Esophagus muscularis mucosa (tissue), 4 donors: ENCODE measurements around the gene SCO2. TPM values are rescaled to one million over a fixed set of nuclear protein-coding genes. Genes with fewer than 3 reads are reported as not detected.
A peak's percentile ranks its signal among the peaks of the same experiment; 100 is the strongest.

Experiments used
- DNase-seq: peaks from one replicate; pipeline ENCODE4 v3.0.0-alpha.2; 2017; ENCODE audit errors: extremely low spot score
- H3K27ac ChIP-seq, 4 donors: fragments of 200-600 bp; sonication (generic); replicated peaks in 1 of 4; 1 replicate in 3 of 4; 2 replicates in 1 of 4; pipeline ENCODE4 v1.5.1; 2016 to 2019; ENCODE audit warnings: mild to moderate bottlenecking in 1 of 4
- H3K27me3 ChIP-seq, 4 donors: fragments of 200-600 bp; sonication (generic); one replicate each; pipeline versions ENCODE4 v1.5.1 to v1.6.0; 2016 to 2019
- H3K36me3 ChIP-seq, 4 donors: fragments of 200-600 bp; sonication (generic); one replicate each; pipeline ENCODE4 v1.5.1; 2016 to 2019
- H3K4me1 ChIP-seq, 4 donors: fragments of 200-600 bp; sonication (generic); one replicate each; pipeline ENCODE4 v1.5.1; 2016 to 2019
- H3K4me3 ChIP-seq, 4 donors: fragments of 200-600 bp; sonication (generic); 1 replicate in 2 of 4; 2 replicates in 2 of 4; pipeline ENCODE4 v1.5.1; 2016 to 2019; ENCODE audit warnings: mild to moderate bottlenecking in 4 of 4, moderate library complexity in 1 of 4
- H3K9me3 ChIP-seq, 4 donors: fragments of 200-600 bp; sonication (generic); 1 replicate in 3 of 4; 2 replicates in 1 of 4; pipeline ENCODE4 v1.5.1; 2016 to 2019
- EP300 ChIP-seq: sonication (generic); formaldehyde crosslinking; IDR thresholded peaks from one replicate; pipeline ENCODE4 v1.6.1; 2017; ENCODE audit warnings: antibody characterized with exemption
- POLR2A ChIP-seq: fragments of 450-650 bp; IDR thresholded peaks from one replicate; pipeline ENCODE4 v1.6.1; 2017; ENCODE audit warnings: antibody characterized with exemption, moderate library complexity, mild to moderate bottlenecking, low read depth
- POLR2AphosphoS5 ChIP-seq, 2 donors: sonication (generic); formaldehyde crosslinking; IDR thresholded peaks; one replicate each; pipeline ENCODE4 v1.6.1; 2017; ENCODE audit warnings: antibody characterized with exemption in 2 of 2
- WGBS: methylation state at CpG from one replicate; pipeline ENCODE4 v1.1.5; 2018; 5-methylcytosine and 5-hydroxymethylcytosine counted together
- intact Hi-C: fragments of 100-400 bp; cut with DNase I; formaldehyde crosslinking; loops from one replicate; pipeline ENCODE4 v1.15.1; 2023
- total RNA-seq, 4 donors: library from RNA; depleted of rRNA; stranded (reverse); fragments of >200 nt; gene quantifications; one replicate each; pipeline versions ENCODE4 v1.1.0 to v1.2.1, GENCODE V29; 2016
- TF ChIP-seq, protein P1 (sequence below), 3 experiments: fragments of 200-600 bp in 2 of 3; fragments of 450-650 bp in 1 of 3; sonication (generic) in 2 of 3; IDR thresholded peaks; one replicate each; pipeline ENCODE4 v1.5.1; 2017 to 2019; ENCODE audit warnings: antibody characterized with exemption in 3 of 3, mild to moderate bottlenecking in 2 of 3, moderate library complexity in 1 of 3

The SCO2 gene
- total RNA-seq, 4 donors from 2014 or later: 3.1 to 5.1 TPM; not detected in 2

DNA sequence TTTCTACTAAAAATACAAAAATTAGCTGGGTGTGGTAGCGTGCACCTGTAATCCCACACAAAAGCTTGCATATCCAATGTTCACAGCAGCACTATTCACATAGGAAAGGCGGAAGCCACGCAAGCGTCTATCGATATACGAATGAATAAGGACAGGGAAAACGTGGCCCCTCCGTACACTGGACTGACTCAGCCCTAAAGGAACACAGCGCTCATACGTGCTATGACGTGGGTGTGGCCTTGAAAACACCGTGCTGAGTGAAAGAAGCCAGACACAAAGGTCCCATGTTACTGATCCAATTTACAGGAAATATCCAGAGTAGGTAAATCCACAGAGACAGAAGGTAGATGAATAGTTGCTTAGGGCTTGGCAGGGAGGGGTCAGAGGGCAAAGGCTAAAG, 24.9 kb downstream of the SCO2 start:
- no peak overlapping the region for H3K4me3 ChIP-seq
- WGBS: 87% methylated on average over 12 of the region's 12 CpGs
- H3K36me3 ChIP-seq: peaks cover 25 to 35% (median 31%) of the 10 kb centered on the region in 4 donors
- H3K9me3 ChIP-seq: no peaks in the 10 kb centered on the region
- TF ChIP-seq POLR2A: no peak
- TF ChIP-seq EP300: no peak
- TF ChIP-seq, protein P1, sequence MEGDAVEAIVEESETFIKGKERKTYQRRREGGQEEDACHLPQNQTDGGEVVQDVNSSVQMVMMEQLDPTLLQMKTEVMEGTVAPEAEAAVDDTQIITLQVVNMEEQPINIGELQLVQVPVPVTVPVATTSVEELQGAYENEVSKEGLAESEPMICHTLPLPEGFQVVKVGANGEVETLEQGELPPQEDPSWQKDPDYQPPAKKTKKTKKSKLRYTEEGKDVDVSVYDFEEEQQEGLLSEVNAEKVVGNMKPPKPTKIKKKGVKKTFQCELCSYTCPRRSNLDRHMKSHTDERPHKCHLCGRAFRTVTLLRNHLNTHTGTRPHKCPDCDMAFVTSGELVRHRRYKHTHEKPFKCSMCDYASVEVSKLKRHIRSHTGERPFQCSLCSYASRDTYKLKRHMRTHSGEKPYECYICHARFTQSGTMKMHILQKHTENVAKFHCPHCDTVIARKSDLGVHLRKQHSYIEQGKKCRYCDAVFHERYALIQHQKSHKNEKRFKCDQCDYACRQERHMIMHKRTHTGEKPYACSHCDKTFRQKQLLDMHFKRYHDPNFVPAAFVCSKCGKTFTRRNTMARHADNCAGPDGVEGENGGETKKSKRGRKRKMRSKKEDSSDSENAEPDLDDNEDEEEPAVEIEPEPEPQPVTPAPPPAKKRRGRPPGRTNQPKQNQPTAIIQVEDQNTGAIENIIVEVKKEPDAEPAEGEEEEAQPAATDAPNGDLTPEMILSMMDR (IDR thresholded peaks at IDR 0.05): no peak
- no peak for TF ChIP-seq POLR2AphosphoS5 (IDR thresholded peaks at IDR 0.05)
- H3K4me1 ChIP-seq: peaks cover 0 to 11% (median 4%) of the 10 kb centered on the region in 4 donors
- H3K27me3 ChIP-seq: peaks cover 0 to 11% (median 0%) of the 10 kb centered on the region in 4 donors
- H3K27ac ChIP-seq: no peak overlapping the region
- no peak for DNase-seq
- intact Hi-C loops: no loop called here

GRCh38 chr22:50498322-50498890, 27.0 kb downstream of the SCO2 start:
- no peak for TF ChIP-seq EP300
- TF ChIP-seq POLR2AphosphoS5 (IDR thresholded peaks at IDR 0.05): no peak
- TF ChIP-seq, protein P1 (IDR thresholded peaks at IDR 0.05): peak in 2 of 3 experiments; percentile 36 to 62
- Histone ChIP-seq H3K36me3 (peaks cover 11 to 16% (median 14%) of the 10 kb centered on the region in 4 donors), H3K9me3 (no peaks in the 10 kb centered on the region), H3K4me1 (peaks cover 0 to 5% (median 0%) of the 10 kb centered on the region in 4 donors), H3K27me3 (peaks cover 0 to 11% (median 0%) of the 10 kb centered on the region in 4 donors), H3K4me3 (no peak overlapping the region), H3K27ac (no peak overlapping the region)
- 21% methylated on average over 13 of the region's 13 CpGs for WGBS
- intact Hi-C loops: no loop called here
- no peak for DNase-seq

GRCh38 chr22:50497093-50497492, 28.3 kb downstream of the SCO2 start:
- no peak overlapping the region for H3K4me3 ChIP-seq

DNA sequence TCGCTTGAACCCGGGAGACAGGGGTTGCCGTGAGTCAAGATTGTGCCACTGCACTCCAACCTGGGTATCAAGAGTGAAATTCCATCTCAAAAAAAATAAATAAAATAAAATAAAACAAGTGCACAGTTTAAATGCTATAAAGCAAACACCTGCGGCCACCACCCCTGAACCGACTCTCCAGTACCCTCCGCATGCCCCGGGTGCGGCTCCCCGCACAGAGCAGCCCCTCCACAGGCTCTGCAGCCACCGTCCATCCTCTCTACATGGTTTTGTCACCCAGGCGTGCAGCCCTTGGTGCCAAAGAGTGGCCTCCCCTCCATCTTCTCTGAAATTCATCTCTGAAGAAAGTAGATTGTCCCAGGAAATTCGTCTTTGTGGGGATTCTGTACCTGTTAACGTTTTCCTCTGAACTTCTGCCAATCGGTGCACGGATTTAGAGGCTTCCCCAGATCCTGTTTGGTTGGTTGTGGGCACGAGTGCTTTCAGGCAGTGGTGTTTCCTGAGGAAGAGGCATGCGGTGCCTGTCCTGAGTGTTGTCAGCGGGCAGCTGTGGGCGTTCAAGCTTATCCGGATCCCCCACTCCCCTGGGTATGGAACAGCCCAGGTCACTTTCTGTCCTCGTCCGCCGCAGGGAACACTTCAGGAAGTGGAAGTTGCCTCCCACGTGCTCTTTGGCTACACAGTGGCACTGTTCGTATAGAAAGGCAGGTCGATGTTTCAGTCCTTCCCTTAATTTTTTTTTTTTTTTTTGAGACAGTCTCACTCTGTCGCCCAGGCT, 34.7 kb downstream of the SCO2 start:
- TF ChIP-seq EP300 (no peak), POLR2A (no peak), POLR2AphosphoS5 (IDR thresholded peaks at IDR 0.05) (no peak)
- TF ChIP-seq, protein P1 (IDR thresholded peaks at IDR 0.05): no peak
- no peaks in the 10 kb centered on the region for H3K9me3 ChIP-seq
- 71% methylated on average over 27 of the region's 27 CpGs for WGBS

More at GRCh38 chr22:50497093-50497492, 28.3 kb downstream of the SCO2 start:
- 91% methylated on average over 6 of the region's 6 CpGs for WGBS
- H3K9me3 ChIP-seq: no peaks in the 10 kb centered on the region
- peaks cover 0 to 3% (median under 1%) of the 10 kb centered on the region in 4 donors for H3K36me3 ChIP-seq
- TF ChIP-seq EP300 (no peak), POLR2A (no peak), POLR2AphosphoS5 (IDR thresholded peaks at IDR 0.05) (no peak)
- TF ChIP-seq, protein P1 (IDR thresholded peaks at IDR 0.05): no peak
- H3K27me3 ChIP-seq: peaks cover 0 to 11% (median 0%) of the 10 kb centered on the region in 4 donors
- peaks cover 0 to 5% (median 0%) of the 10 kb centered on the region in 4 donors for H3K4me1 ChIP-seq
- intact Hi-C loops: no loop called here
- no peak overlapping the region for H3K27ac ChIP-seq
- DNase-seq: no peak

More for the DNA sequence above, 34.7 kb downstream of the SCO2 start:
- intact Hi-C loops: no loop called here
- no peak for DNase-seq
- H3K4me3 ChIP-seq: no peak overlapping the region
- no peaks in the 10 kb centered on the region for H3K4me1 ChIP-seq
- no peaks in the 10 kb centered on the region for H3K36me3 ChIP-seq
- H3K27me3 ChIP-seq: peaks cover 0 to 43% (median 3%) of the 10 kb centered on the region in 4 donors
- H3K27ac ChIP-seq: no peak overlapping the region
